HepG2 (cell line): Measurements from ENCODE around the gene BABAM2.

Source experiments
- ATF1 ChIP-seq: IDR thresholded peaks from 2 replicates; pipeline ENCODE4 v1.6.1; 2016; ENCODE audit warnings: mild to moderate bottlenecking, control low read depth
- BCL6 ChIP-seq: IDR thresholded peaks from 2 replicates; pipeline ENCODE4 v1.6.1; 2016; ENCODE audit warnings: missing genetic modification reagents, missing compliant biosample characterization
- GFI1 ChIP-seq: sonication (generic); formaldehyde crosslinking; IDR thresholded peaks from 2 replicates; pipeline ENCODE4 v1.5.0; 2020; ENCODE audit warnings: missing genetic modification reagents, mild to moderate bottlenecking, borderline replicate concordance
- HES4 ChIP-seq: sonication (generic); formaldehyde crosslinking; IDR thresholded peaks from 2 replicates; pipeline ENCODE4 v1.9.0; 2021; ENCODE audit warnings: mild to moderate bottlenecking, missing genetic modification reagents, borderline replicate concordance
- PRDM15 ChIP-seq: sonication (generic); formaldehyde crosslinking; IDR thresholded peaks from 2 replicates; pipeline ENCODE4 v1.4.0; 2020; ENCODE audit warnings: missing genetic modification reagents
- TBL1XR1 ChIP-seq: fragments of 150-350 bp; IDR thresholded peaks from 2 replicates; pipeline ENCODE4 v1.6.1; 2014; ENCODE audit warnings: borderline replicate concordance, low read length; ENCODE audit not compliant: partially characterized antibody
- ZNF121 ChIP-seq: sonication (generic); formaldehyde crosslinking; IDR thresholded peaks from 2 replicates; pipeline ENCODE4 v1.5.0; 2020; ENCODE audit warnings: mild to moderate bottlenecking, missing genetic modification reagents
- TF ChIP-seq, protein P1 (sequence below): sonication (generic); formaldehyde crosslinking; IDR thresholded peaks from 2 replicates; pipeline ENCODE4 v1.5.0; 2020; ENCODE audit warnings: mild to moderate bottlenecking, missing genetic modification reagents, moderate library complexity
- TF ChIP-seq, protein P2 (sequence below): sonication (generic); formaldehyde crosslinking; IDR thresholded peaks from 2 replicates; pipeline ENCODE4 v1.4.0; 2020; ENCODE audit warnings: missing genetic modification reagents

DNA sequence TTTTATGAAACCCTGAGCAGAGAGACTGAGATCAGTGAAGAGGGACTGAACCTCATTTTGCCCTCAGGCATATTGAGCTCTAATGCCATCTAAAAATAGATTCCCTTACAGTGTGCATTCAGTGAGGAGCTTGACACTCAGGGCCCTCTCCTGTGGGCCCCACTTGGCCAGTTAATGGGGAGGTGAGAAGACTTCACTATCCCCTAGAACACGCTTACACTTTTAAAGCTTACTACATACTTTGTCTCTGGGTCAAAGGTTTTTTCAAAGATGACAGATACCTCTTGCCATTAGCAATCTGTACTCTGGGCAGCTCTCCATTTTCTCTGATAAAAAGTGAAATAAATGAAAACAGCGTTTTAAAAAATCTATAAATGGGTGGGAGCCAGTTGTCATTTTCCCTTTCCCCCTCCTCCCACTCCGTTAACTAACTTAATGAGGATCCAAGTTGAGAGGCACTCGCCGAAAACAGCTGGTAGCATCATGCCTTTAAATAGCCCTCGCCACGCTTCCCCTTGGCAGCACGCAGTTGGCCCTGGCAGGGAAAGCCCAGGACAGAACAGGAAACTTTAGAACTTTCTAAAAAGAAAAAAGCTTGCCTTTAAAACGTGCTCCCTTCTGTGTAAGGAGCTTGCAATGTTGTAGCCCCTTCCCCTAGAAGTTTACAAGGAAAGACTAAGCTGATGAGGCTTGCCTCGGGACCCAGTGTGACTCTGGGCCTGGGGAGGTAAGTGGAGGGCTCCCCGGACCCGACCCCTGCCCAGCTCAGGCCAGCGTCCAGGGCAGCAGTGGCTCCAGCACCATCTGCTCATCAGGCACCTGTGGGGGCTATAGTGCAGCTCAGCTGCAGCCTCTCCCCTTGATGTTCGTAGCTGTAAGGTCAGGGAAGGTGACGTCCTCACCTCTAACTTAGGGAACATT, 443.3 kb downstream of the BABAM2 start:
- no peak for TF ChIP-seq ATF1 (CRISPR knock-in tag)
- TF ChIP-seq GFI1 = no peak
- TF ChIP-seq, protein P1, sequence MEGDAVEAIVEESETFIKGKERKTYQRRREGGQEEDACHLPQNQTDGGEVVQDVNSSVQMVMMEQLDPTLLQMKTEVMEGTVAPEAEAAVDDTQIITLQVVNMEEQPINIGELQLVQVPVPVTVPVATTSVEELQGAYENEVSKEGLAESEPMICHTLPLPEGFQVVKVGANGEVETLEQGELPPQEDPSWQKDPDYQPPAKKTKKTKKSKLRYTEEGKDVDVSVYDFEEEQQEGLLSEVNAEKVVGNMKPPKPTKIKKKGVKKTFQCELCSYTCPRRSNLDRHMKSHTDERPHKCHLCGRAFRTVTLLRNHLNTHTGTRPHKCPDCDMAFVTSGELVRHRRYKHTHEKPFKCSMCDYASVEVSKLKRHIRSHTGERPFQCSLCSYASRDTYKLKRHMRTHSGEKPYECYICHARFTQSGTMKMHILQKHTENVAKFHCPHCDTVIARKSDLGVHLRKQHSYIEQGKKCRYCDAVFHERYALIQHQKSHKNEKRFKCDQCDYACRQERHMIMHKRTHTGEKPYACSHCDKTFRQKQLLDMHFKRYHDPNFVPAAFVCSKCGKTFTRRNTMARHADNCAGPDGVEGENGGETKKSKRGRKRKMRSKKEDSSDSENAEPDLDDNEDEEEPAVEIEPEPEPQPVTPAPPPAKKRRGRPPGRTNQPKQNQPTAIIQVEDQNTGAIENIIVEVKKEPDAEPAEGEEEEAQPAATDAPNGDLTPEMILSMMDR = no peak
- TF ChIP-seq PRDM15 (CRISPR knock-in tag) = no peak
- TF ChIP-seq HES4 (CRISPR knock-in tag) = no peak
- TF ChIP-seq, protein P2, sequence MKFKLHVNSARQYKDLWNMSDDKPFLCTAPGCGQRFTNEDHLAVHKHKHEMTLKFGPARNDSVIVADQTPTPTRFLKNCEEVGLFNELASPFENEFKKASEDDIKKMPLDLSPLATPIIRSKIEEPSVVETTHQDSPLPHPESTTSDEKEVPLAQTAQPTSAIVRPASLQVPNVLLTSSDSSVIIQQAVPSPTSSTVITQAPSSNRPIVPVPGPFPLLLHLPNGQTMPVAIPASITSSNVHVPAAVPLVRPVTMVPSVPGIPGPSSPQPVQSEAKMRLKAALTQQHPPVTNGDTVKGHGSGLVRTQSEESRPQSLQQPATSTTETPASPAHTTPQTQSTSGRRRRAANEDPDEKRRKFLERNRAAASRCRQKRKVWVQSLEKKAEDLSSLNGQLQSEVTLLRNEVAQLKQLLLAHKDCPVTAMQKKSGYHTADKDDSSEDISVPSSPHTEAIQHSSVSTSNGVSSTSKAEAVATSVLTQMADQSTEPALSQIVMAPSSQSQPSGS (CRISPR knock-in tag) = no peak
- no peak for TF ChIP-seq TBL1XR1
- TF ChIP-seq ZNF121 (CRISPR knock-in tag) = no peak
- no peak for TF ChIP-seq BCL6 (CRISPR knock-in tag)
